Endothelial cell of umbilical vein (primary cell): ENCODE data around the gene CHST15. TPM values are rescaled to one million over a fixed set of nuclear protein-coding genes. Genes with fewer than 3 reads are reported as not detected.
"Not testable (repeated sequence)": the region's sequence is repeated elsewhere in the genome, so short reads cannot be mapped to it uniquely, and the experiment has no call there.

Experiments used
- BruUV-seq: library from RNA; stranded (reverse); fragments of 400-500 nt; replicated peaks from 2 replicates; lab custom pipeline; 2021; lab: Mats Ljungman, UMichigan
- CTCF ChIA-PET: fragments of 300-600, 350-600 bp; sonication (Branson Sonifier 250); formaldehyde crosslinking; loops from one replicate; lab custom pipeline; 2021; ENCODE audit warnings: antibody characterized with exemption, inconsistent platforms; lab: Charles Lee
- POLR2A ChIA-PET: fragments of 300-600, 350-600 bp; sonication (Branson Sonifier 250); formaldehyde crosslinking; loops from one replicate; lab custom pipeline; 2021; ENCODE audit warnings: antibody characterized with exemption, inconsistent platforms; lab: Charles Lee
- DNase-seq: peaks from one replicate; pipeline ENCODE4 v3.0.0-alpha.2; 2011; ENCODE audit warnings: low read depth, low spot score
- FAIRE-seq: peaks from 2 replicates; lab custom pipeline; 2011; peaks lifted over from hg19 to GRCh38; lab: Jason Lieb, UNC
- H2AFZ ChIP-seq: 2 replicates; pipeline ENCODE4 v1.6.0; 2012; ENCODE audit warnings: low read depth, low read length, control low read depth, inconsistent platforms
- H3K27ac ChIP-seq: 2 replicates; pipeline ENCODE4 v1.5.1; 2011; ENCODE audit warnings: low read depth, mild to moderate bottlenecking, control low read depth, low read length, moderate library complexity; ENCODE audit not compliant: insufficient read depth
- H3K27me3 ChIP-seq, 2 experiments: 2 replicates each; pipeline versions ENCODE4 v1.6.0 to v1.6.1; 2011; ENCODE audit warnings: low read length in 2 of 2, mixed read lengths in 1 of 2; ENCODE audit not compliant: control insufficient read depth in 2 of 2, insufficient read depth in 2 of 2
- H3K36me3 ChIP-seq, 2 experiments: 2 replicates in 1 of 2; 3 replicates in 1 of 2; pipeline ENCODE4 v1.5.1; 2011; ENCODE audit warnings: low read length in 2 of 2, mild to moderate bottlenecking in 1 of 2, moderate library complexity in 1 of 2; ENCODE audit not compliant: control insufficient read depth in 2 of 2, insufficient read depth in 2 of 2; ENCODE audit errors: extremely low read depth in 1 of 2
- H3K4me1 ChIP-seq: 3 replicates; pipeline ENCODE4 v1.5.1; 2011; ENCODE audit warnings: mild to moderate bottlenecking, low read length; ENCODE audit not compliant: control insufficient read depth, insufficient read depth; ENCODE audit errors: extremely low read depth
- H3K4me2 ChIP-seq: 2 replicates; pipeline ENCODE4 v1.6.1; 2011; ENCODE audit warnings: low read length, control low read depth, mixed read lengths; ENCODE audit not compliant: insufficient read depth
- H3K4me3 ChIP-seq, 3 experiments: fragments of 200-600 bp in 1 of 3; sonication (generic), shearing (Covaris generic) in 1 of 3; replicated peaks in 1 of 3; 2 replicates each; pipeline ENCODE4 v1.5.1; 2011 to 2016; ENCODE audit warnings: control low read depth in 3 of 3, low read length in 3 of 3, mild to moderate bottlenecking in 2 of 3, inconsistent platforms in 1 of 3, low read depth in 1 of 3, moderate library complexity in 1 of 3; ENCODE audit not compliant: insufficient read depth in 1 of 3
- H3K79me2 ChIP-seq: 2 replicates; pipeline ENCODE4 v1.6.0; 2012; ENCODE audit warnings: low read length, inconsistent platforms; ENCODE audit not compliant: control insufficient read depth, insufficient read depth
- H3K9ac ChIP-seq: replicated peaks from 2 replicates; pipeline ENCODE3; 2011; ENCODE audit warnings: low read length, control low read depth; ENCODE audit not compliant: insufficient read depth; ENCODE audit errors: extremely low read depth
- H3K9me1 ChIP-seq: replicated peaks from 3 replicates; pipeline ENCODE4 v1.6.0; 2011; ENCODE audit warnings: mild to moderate bottlenecking, low read length; ENCODE audit not compliant: control insufficient read depth, insufficient read depth; ENCODE audit errors: extremely low read depth
- H3K9me3 ChIP-seq: replicated peaks from 2 replicates; pipeline ENCODE4 v1.5.1; 2012; ENCODE audit warnings: low read length, inconsistent platforms; ENCODE audit not compliant: control insufficient read depth, insufficient read depth
- H4K20me1 ChIP-seq: replicated peaks from 2 replicates; pipeline ENCODE3; 2011; ENCODE audit warnings: mild to moderate bottlenecking, low read length; ENCODE audit not compliant: control insufficient read depth, insufficient read depth; ENCODE audit errors: extremely low read depth
- EZH2 ChIP-seq: IDR thresholded peaks from 2 replicates; pipeline ENCODE4 v1.6.1; 2012; ENCODE audit warnings: borderline replicate concordance, low read depth, mild to moderate bottlenecking, moderate library complexity, low read length, inconsistent platforms; ENCODE audit not compliant: severe bottlenecking
- FOS ChIP-seq: IDR thresholded peaks from 2 replicates; pipeline ENCODE4 v1.6.1; 2011; ENCODE audit warnings: mild to moderate bottlenecking, low read length, moderate library complexity, borderline replicate concordance; ENCODE audit not compliant: insufficient read depth
- GATA2 ChIP-seq: IDR thresholded peaks from 2 replicates; pipeline ENCODE4 v1.7.0; 2011; ENCODE audit warnings: low read depth, mild to moderate bottlenecking, moderate library complexity, mixed read lengths, low read length; ENCODE audit not compliant: insufficient read length, insufficient read depth
- MYC ChIP-seq: IDR thresholded peaks from one replicate; pipeline ENCODE4 v1.6.1; 2011; ENCODE audit warnings: mild to moderate bottlenecking, low read depth, low read length
- POLR2A ChIP-seq: IDR thresholded peaks from 2 replicates; pipeline ENCODE4 v1.6.1; 2012; ENCODE audit warnings: low read depth, mild to moderate bottlenecking, control low read depth, low read length
- POLR2AphosphoS5 ChIP-seq: IDR thresholded peaks from 2 replicates; pipeline ENCODE4 v1.6.1; 2012; ENCODE audit warnings: low read depth, mild to moderate bottlenecking, control low read depth, low read length, moderate library complexity; ENCODE audit not compliant: insufficient read depth
- dilution Hi-C: fragments of 300-500 bp; cut with MboI; formaldehyde crosslinking; loops from one replicate; pipeline ENCODE4 v1.15.0; 2019; ENCODE audit warnings: low sequenced_read_pairs; ENCODE audit not compliant: extremely low pct_ligation_motif_present
- intact Hi-C: fragments of 100-400 bp; cut with micrococcal nuclease; formaldehyde crosslinking; loops from one replicate; pipeline ENCODE4 v1.10.0; 2022
- polyA plus RNA-seq, 4 experiments: library from polyadenylated mRNA; depleted of rRNA in 3 of 4; stranded (reverse) in 3 of 4; unstranded in 1 of 4; fragments of >200 nt; gene quantifications; 2 replicates each; pipeline versions ENCODE4 v1.2.1 to v1.2.3, GENCODE V29; 2011 to 2012; ENCODE audit warnings: missing spikeins in 1 of 4
- total RNA-seq: library from RNA; stranded (reverse); gene quantifications from 2 replicates; pipeline ENCODE4 v1.2.3, GENCODE V29; 2021
- TF ChIP-seq, protein P1 (sequence below), 2 donors: IDR thresholded peaks; 1 replicate in 1 of 2; 2 replicates in 1 of 2; pipeline ENCODE4 v1.5.1; 2011; ENCODE audit warnings: low read length in 2 of 2, mild to moderate bottlenecking in 2 of 2, moderate library complexity in 2 of 2, control low read depth in 1 of 2, inconsistent platforms in 1 of 2, low read depth in 1 of 2; ENCODE audit not compliant: insufficient read depth in 1 of 2; ENCODE audit errors: extremely low read depth in 1 of 2

Gene CHST15
- total and polyA plus RNA-seq, 2 donors (not counting 3 experiments of a cell fraction or from before 2014, with no cell fraction given) = 23.1 to 29.2 TPM

DNA sequence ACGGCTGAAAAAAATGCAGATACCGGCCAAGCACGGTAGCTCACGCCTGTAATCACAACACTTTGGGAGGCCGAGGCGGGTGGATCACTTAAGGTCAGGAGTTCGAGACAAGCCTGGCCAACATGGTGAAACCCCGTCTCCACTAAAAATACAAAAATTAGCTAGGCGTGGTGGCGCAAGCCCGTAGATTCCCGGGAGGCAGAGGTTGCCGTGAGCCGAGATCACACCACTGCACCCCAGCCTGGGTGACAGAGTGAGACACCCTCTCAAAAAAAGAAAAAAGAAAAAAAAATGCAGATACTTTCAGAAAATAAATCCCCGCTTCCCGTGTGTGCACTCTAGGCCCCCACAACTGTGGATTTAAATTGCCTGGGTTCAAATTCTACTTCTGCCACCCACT, 2.4 kb upstream of the CHST15 start:
- FAIRE-seq, H3K9me1 ChIP-seq, H3K4me1 ChIP-seq, H3K36me3 ChIP-seq, POLR2A ChIA-PET, H3K9ac ChIP-seq, H3K4me3 ChIP-seq, BruUV-seq, H3K4me2 ChIP-seq, CTCF ChIA-PET, H4K20me1 ChIP-seq, H2AFZ ChIP-seq, intact Hi-C loops, H3K9me3 ChIP-seq, H3K27ac ChIP-seq, dilution Hi-C loops, DNase-seq, H3K79me2 ChIP-seq: not testable (repeated sequence)
- peaks cover 6 to 41% of the 10 kb centered on the region in 2 experiments for H3K27me3 ChIP-seq
- peak; percentile 32 for TF ChIP-seq EZH2

GRCh38 chr10:124095096-124095495, 1.7 kb upstream of the CHST15 start:
- dilution Hi-C loops = no loop called here
- CTCF ChIA-PET = interaction anchor here (0.7 to 3.8 kb wide), 4 partner anchors 8 to 293 kb away, joined by 3 to 26 read pairs (median 4); no protein-coding TSS in a partner anchor
- no peak for FAIRE-seq

More at GRCh38 chr10:124095096-124095495, 1.7 kb upstream of the CHST15 start:
- Histone ChIP-seq H3K4me2 (no peak overlapping the region), H2AFZ (no peak overlapping the region), H3K9me1 (no peaks in the 10 kb centered on the region), H3K27ac (no peak overlapping the region), H3K9ac (no peak overlapping the region), H3K9me3 (no peaks in the 10 kb centered on the region), H3K79me2 (no peaks in the 10 kb centered on the region), H3K27me3 (peaks cover 6 to 48% of the 10 kb centered on the region in 2 experiments), H3K4me3 (no peak overlapping the region), H4K20me1 (no peaks in the 10 kb centered on the region), H3K36me3 (no peaks in the 10 kb centered on the region), H3K4me1 (peaks cover 6% of the 10 kb centered on the region)
- POLR2A ChIA-PET = no interaction called here
- DNase-seq = peak; percentile 82
- no TSS peak for BruUV-seq
- intact Hi-C loops = no loop called here
- TF ChIP-seq FOS = no peak
- TF ChIP-seq EZH2 = no peak
- TF ChIP-seq POLR2AphosphoS5 = no peak
- TF ChIP-seq MYC = no peak
- no peak for TF ChIP-seq GATA2
- no peak for TF ChIP-seq POLR2A
- TF ChIP-seq, protein P1, sequence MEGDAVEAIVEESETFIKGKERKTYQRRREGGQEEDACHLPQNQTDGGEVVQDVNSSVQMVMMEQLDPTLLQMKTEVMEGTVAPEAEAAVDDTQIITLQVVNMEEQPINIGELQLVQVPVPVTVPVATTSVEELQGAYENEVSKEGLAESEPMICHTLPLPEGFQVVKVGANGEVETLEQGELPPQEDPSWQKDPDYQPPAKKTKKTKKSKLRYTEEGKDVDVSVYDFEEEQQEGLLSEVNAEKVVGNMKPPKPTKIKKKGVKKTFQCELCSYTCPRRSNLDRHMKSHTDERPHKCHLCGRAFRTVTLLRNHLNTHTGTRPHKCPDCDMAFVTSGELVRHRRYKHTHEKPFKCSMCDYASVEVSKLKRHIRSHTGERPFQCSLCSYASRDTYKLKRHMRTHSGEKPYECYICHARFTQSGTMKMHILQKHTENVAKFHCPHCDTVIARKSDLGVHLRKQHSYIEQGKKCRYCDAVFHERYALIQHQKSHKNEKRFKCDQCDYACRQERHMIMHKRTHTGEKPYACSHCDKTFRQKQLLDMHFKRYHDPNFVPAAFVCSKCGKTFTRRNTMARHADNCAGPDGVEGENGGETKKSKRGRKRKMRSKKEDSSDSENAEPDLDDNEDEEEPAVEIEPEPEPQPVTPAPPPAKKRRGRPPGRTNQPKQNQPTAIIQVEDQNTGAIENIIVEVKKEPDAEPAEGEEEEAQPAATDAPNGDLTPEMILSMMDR (IDR thresholded peaks at IDR 0.05; ENCODE audit: extremely low read depth in 1 of 2, insufficient read depth in 1 of 2, low read depth in 1 of 2, low read length in 2 of 2) = no peak
